Fibroblast of the aortic adventitia (primary cell): Measurements from ENCODE around the gene SEPTIN10. TPM values are rescaled to one million over a fixed set of nuclear protein-coding genes. Genes with fewer than 3 reads are reported as not detected.
A peak's percentile ranks its signal among the peaks of the same experiment; 100 is the strongest.
"Not testable (repeated sequence)": the region's sequence is repeated elsewhere in the genome, so short reads cannot be mapped to it uniquely, and the experiment has no call there.

Experiments used
- DNase-seq: peaks from one replicate; pipeline ENCODE4 v3.0.0-alpha.2; 2010; ENCODE audit warnings: low read depth
- H3K4me3 ChIP-seq: 2 replicates; pipeline ENCODE4 v1.5.1; 2011; ENCODE audit warnings: low read depth, mild to moderate bottlenecking, control low read depth, low read length, moderate library complexity
- total RNA-seq: library from RNA; depleted of rRNA; stranded (reverse); fragments of >200 nt; gene quantifications from 2 replicates; pipeline ENCODE4 v1.2.3, GENCODE V29; 2012; ENCODE audit warnings: low replicate concordance
- TF ChIP-seq, protein P1 (sequence below): IDR thresholded peaks from 2 replicates; pipeline ENCODE4 v1.5.1; 2011; ENCODE audit warnings: mild to moderate bottlenecking, low read length, control low read depth, inconsistent platforms; ENCODE audit not compliant: insufficient read depth

SEPTIN10 gene
- total RNA-seq, 1 donor = 145 TPM

DNA sequence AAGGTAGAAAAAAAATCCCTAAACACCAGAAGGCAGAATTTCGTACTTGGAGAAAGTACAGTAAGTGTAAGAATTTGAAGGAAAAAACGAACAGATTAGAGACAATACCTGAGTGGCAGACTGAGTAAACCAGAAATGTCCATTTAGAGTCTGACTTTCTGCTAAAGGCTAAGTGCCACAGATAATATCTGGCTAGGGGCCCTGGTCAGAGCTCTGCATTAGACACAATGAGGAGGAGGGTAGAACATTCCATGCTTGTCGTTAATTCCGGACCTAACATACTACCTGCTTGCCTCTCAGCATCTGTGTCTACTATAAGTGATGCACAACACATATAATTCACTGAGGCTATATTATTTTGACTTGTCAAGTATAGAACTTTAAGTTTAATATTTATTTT lies 18.1 kb downstream of the SEPTIN10 start:
- no peak for DNase-seq

DNA sequence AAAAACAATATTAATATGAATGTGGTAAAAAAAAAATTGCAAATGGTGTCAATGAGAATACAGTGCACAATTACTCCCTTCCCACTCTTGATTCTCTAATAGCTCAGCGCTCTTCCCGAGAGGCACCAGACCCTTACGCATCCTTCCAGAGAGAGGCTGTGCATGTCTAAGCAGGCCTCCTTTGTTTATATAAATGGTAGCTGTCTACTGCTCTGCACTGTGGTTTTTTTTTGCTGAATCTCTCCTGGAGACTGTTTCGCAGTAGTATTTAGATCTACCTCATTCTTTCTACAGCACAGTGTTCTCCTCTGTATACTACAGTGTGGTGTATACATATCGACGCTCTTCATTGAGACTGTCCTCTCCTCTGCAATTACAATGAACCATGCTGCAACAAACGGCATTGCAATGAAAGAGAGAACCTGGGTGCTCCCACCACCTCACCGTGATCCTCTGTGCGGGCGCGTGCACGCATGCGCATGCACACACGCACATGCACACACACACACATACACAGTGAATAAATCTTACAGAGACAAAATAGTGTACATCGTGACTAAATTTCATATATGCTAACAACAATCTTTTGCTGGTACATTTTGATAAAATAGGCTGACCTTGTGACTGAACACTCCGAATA lies 19.4 kb downstream of the SEPTIN10 start:
- H3K4me3 ChIP-seq = no peak overlapping the region
- TF ChIP-seq, protein P1, sequence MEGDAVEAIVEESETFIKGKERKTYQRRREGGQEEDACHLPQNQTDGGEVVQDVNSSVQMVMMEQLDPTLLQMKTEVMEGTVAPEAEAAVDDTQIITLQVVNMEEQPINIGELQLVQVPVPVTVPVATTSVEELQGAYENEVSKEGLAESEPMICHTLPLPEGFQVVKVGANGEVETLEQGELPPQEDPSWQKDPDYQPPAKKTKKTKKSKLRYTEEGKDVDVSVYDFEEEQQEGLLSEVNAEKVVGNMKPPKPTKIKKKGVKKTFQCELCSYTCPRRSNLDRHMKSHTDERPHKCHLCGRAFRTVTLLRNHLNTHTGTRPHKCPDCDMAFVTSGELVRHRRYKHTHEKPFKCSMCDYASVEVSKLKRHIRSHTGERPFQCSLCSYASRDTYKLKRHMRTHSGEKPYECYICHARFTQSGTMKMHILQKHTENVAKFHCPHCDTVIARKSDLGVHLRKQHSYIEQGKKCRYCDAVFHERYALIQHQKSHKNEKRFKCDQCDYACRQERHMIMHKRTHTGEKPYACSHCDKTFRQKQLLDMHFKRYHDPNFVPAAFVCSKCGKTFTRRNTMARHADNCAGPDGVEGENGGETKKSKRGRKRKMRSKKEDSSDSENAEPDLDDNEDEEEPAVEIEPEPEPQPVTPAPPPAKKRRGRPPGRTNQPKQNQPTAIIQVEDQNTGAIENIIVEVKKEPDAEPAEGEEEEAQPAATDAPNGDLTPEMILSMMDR = no peak
- DNase-seq = no peak

More for the DNA sequence above, 18.1 kb downstream of the SEPTIN10 start:
- no peak overlapping the region for H3K4me3 ChIP-seq
- TF ChIP-seq, protein P1 = no peak

DNA sequence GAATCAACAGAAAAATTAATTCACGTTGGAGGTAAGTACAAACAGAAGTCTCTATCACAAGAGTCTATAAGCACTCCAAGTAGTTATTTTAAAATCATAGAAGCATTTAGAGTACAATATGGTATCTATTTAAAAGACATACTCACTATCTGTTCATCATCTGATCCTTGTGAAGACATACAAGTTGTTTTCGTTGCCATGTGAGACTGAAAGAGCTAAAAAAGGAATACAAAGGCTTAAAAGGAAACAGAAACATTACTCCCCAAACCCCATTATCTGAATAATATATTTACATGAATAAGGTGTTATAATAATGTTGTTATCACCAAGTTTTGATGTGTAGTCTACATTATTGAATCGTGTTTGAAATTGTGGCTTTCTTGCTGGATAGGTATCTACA lies 20.9 kb downstream of the SEPTIN10 start:
- DNase-seq = no peak
- TF ChIP-seq, protein P1 = no peak
- no peak overlapping the region for H3K4me3 ChIP-seq

DNA sequence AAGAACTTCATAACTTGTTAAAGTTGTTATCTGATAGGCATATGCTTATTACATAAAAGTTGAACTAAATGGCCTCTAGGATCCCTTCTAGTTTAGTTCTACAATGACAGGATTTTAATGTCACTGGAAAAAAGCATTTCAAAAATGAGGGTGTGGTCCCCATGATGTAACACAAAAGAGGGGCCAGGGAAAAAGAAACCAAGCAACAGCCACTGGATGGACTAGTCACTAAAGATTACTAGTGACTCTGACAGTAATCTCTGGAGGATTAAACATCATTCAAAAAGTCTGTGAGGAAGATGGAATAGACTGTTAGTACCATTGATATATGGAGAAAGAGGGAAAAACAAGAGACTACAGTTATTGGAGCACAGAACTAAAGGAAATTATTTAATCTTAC lies 22.6 kb downstream of the SEPTIN10 start:
- TF ChIP-seq, protein P1 = no peak
- H3K4me3 ChIP-seq = no peak overlapping the region
- peak; percentile 27 for DNase-seq

DNA sequence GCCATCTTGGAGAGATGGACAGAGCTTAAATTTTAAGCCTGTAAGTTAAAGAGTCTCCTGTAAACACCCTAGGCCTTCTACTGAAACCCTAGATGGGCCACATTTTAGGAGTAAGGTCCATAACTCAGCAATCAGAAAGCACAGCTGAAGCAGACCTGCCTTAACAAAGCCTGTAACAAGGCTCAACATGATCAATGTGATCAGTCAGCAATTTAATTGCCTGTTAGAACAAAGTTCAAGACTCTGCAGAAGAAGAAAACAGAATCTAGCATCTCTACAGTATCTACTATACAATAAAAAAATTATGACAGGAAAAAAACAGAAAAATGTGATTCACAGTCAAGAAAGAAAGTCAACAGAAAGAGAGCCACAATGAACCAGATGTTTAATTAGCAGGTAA lies 27.1 kb downstream of the SEPTIN10 start:
- TF ChIP-seq, protein P1 = no peak
- H3K4me3 ChIP-seq = no peak overlapping the region
- no peak for DNase-seq

DNA sequence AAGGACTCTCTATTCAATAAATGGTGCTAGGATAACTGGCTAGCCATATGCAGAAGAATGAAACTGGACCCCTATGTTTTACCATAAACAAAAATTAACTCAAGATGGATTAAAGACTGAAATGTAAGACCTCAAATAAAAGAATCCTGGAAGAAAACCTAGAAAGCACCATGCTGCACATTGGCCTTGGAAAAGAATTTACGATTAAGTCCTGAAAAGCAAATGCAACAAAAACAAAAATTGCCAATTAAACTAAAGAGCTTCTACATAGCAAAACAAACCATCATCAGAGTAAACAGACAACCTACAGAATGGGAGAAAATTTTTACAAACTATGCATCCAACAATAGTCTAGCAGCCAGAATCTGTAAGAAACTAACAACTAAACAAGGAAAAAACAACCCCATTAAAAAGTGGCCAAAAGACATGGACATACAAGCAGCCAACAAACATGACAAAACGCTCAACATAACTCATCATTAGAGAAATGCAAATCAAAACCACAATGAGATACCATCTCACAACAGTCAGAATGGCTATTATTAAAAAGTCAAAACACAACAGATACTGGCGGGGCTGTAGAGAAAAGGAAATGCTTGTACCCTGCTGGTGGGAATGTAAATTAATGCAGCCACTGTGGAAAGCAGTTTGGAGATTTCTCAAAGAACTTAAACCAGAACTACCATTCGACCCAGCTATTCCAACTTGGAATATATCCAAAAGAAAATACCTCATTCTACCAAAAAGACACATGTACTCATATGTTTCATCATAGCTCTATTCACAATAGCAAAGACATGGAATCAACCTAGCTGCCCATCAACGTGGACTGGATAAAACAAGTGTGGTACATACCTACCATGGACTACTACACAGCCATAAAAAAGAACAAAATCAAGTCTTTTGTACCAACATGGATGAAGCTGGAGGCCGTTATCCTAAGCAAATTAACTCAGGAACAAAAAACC lies 30.6 kb downstream of the SEPTIN10 start:
- DNase-seq = no peak
- TF ChIP-seq, protein P1 = no peak
- no peak overlapping the region for H3K4me3 ChIP-seq

DNA sequence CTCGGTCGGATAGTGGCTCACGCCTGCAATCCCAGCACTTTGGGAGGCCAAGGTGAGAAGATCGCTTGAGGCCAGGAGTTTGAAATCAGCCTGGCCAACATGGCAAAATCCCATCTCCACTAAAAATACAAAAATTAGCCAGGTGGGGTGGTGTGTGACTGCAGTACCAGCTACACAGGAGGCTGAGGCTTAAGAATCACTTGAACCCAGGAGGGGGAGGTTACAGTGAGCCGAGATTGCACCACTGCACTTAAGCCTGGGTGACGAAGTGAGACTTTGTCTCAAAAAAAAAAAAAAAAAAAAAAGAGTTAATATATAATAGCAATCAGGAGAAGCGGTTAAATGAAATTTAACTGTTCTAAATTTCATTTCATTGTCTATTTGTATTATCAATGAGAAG lies 36.1 kb downstream of the SEPTIN10 start:
- DNase-seq, H3K4me3 ChIP-seq: not testable (repeated sequence)
